HEK293 (cell line): ENCODE results near the gene LMTK3.
A peak's percentile ranks its signal among the peaks of the same experiment; 100 is the strongest.

Source experiments
- BCL11A ChIP-seq: fragments of 450-650 bp; formaldehyde crosslinking; IDR thresholded peaks from 2 replicates; pipeline ENCODE4 v1.5.1; 2016; ENCODE audit warnings: low read depth, missing biosample characterization, missing genetic modification characterization
- HOXA7 ChIP-seq: sonication (generic); formaldehyde crosslinking; IDR thresholded peaks from 2 replicates; pipeline ENCODE4 v1.8.1; 2022; ENCODE audit warnings: missing genetic modification reagents, borderline replicate concordance
- KLF7 ChIP-seq: fragments of 450-650 bp; formaldehyde crosslinking; IDR thresholded peaks from 2 replicates; pipeline ENCODE4 v1.5.1; 2016; ENCODE audit warnings: missing biosample characterization, missing genetic modification characterization, borderline replicate concordance
- MZF1 ChIP-seq: fragments of 450-650 bp; formaldehyde crosslinking; IDR thresholded peaks from 2 replicates; pipeline ENCODE4 v1.5.1; 2017; ENCODE audit warnings: missing biosample characterization, missing genetic modification characterization, borderline replicate concordance
- OSR2 ChIP-seq: fragments of 450-650 bp; formaldehyde crosslinking; IDR thresholded peaks from 2 replicates; pipeline ENCODE4 v1.5.1; 2016; ENCODE audit warnings: missing biosample characterization, missing genetic modification characterization
- SP7 ChIP-seq: fragments of 450-650 bp; formaldehyde crosslinking; IDR thresholded peaks from 2 replicates; pipeline ENCODE4 v1.5.1; 2016; ENCODE audit warnings: missing biosample characterization, missing genetic modification characterization
- TCF7L2 ChIP-seq: IDR thresholded peaks from 2 replicates; pipeline ENCODE4 v1.6.1; 2011; ENCODE audit warnings: low read depth, mild to moderate bottlenecking, inconsistent platforms, low read length, moderate library complexity, borderline replicate concordance
- ZNF16 ChIP-seq: fragments of 450-650 bp; formaldehyde crosslinking; IDR thresholded peaks from 2 replicates; pipeline ENCODE4 v1.5.1; 2016; ENCODE audit warnings: low read depth, missing biosample characterization, missing genetic modification characterization
- ZNF223 ChIP-seq: fragments of 450-650 bp; formaldehyde crosslinking; IDR thresholded peaks from 2 replicates; pipeline ENCODE4 v1.5.1; 2016; ENCODE audit warnings: missing biosample characterization, missing genetic modification characterization
- ZNF350 ChIP-seq: fragments of 450-650 bp; formaldehyde crosslinking; IDR thresholded peaks from 2 replicates; pipeline ENCODE4 v1.5.0; 2017; ENCODE audit warnings: missing biosample characterization, mild to moderate bottlenecking, missing genetic modification characterization
- ZNF416 ChIP-seq: fragments of 450-650 bp; formaldehyde crosslinking; IDR thresholded peaks from 2 replicates; pipeline ENCODE4 v1.5.1; 2016; ENCODE audit warnings: missing biosample characterization, missing genetic modification characterization
- ZNF621 ChIP-seq: fragments of 450-650 bp; formaldehyde crosslinking; IDR thresholded peaks from 2 replicates; pipeline ENCODE4 v1.5.1; 2017; ENCODE audit warnings: missing biosample characterization, missing genetic modification characterization
- ZNF626 ChIP-seq: fragments of 450-650 bp; sonication (Bioruptor Pico); formaldehyde crosslinking; IDR thresholded peaks from 2 replicates; pipeline ENCODE4 v1.5.1; 2018; ENCODE audit warnings: missing biosample characterization, missing genetic modification characterization, inconsistent platforms
- ZNF830 ChIP-seq: fragments of 450-650 bp; IDR thresholded peaks from 2 replicates; pipeline ENCODE4 v1.5.0; 2018; ENCODE audit warnings: missing biosample characterization, missing genetic modification characterization, low read depth, mild to moderate bottlenecking, moderate library complexity
- ZNF843 ChIP-seq: fragments of 450-650 bp; formaldehyde crosslinking; IDR thresholded peaks from 2 replicates; pipeline ENCODE4 v1.5.1; 2016; ENCODE audit warnings: missing biosample characterization, missing genetic modification characterization
- TF ChIP-seq, protein P1 (sequence below): fragments of 450-650 bp; formaldehyde crosslinking; IDR thresholded peaks from 2 replicates; pipeline ENCODE4 v1.5.1; 2016; ENCODE audit warnings: missing biosample characterization, missing genetic modification characterization
- TF ChIP-seq, protein P2 (sequence below): fragments of 450-650 bp; formaldehyde crosslinking; IDR thresholded peaks from 2 replicates; pipeline ENCODE4 v1.5.1; 2017; ENCODE audit warnings: missing biosample characterization, missing genetic modification characterization
- TF ChIP-seq, protein P3 (sequence below): fragments of 450-650 bp; formaldehyde crosslinking; IDR thresholded peaks from 2 replicates; pipeline ENCODE4 v1.5.1; 2016; ENCODE audit warnings: missing biosample characterization, missing genetic modification characterization
- TF ChIP-seq, protein P4 (sequence below): fragments of 450-650 bp; formaldehyde crosslinking; IDR thresholded peaks from 2 replicates; pipeline ENCODE4 v1.5.1; 2016; ENCODE audit warnings: missing biosample characterization, missing genetic modification characterization, borderline replicate concordance
- TF ChIP-seq, protein P5 (sequence below): fragments of 450-650 bp; formaldehyde crosslinking; IDR thresholded peaks from 2 replicates; pipeline ENCODE4 v1.5.1; 2016; ENCODE audit warnings: missing biosample characterization, missing genetic modification characterization
- TF ChIP-seq, protein P6 (sequence below): fragments of 450-650 bp; formaldehyde crosslinking; IDR thresholded peaks from 2 replicates; pipeline ENCODE4 v1.5.1; 2016; ENCODE audit warnings: missing biosample characterization, missing genetic modification characterization
- TF ChIP-seq, protein P7 (sequence below): fragments of 450-650 bp; formaldehyde crosslinking; IDR thresholded peaks from 2 replicates; pipeline ENCODE4 v1.5.1; 2017; ENCODE audit warnings: missing biosample characterization, missing genetic modification characterization

The LMTK3 gene

DNA sequence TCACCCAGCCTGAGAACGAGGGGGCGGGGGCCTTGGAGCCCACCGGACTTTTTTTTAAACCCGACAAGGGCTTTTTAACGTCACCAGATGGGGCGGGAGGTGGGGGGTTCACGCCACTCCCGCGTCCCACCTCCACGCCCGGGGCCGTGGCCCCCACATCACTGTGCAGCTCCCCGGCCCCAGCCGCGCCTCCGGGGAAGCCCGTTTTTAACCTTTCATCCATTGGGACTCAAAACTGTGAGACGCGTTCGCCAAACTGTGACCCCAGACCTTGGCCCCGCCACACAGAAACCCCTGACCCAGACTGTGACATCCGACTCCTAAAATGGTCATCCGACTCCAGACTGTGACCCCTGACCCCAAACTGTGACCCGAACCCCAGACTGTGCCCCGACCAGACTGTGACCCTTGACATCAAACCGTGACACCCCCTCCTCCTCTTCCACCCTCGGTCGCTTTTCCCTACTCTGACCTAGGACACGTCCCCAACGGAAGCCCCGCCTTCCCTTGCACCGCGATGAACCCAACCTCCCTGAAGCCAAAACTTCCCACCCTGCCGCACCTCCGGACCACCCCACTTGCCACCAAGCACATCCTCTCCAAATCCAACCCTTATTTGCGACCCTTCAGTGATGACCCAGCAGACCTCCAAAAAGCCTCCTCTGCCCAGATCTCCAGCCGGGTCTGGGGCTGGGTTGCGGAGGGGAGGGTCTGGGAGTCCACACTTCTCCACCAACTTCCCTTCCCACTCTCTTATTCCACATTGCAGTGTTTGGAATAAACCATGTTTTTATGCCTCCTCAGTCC, 67.3 kb downstream of the LMTK3 start (continued):
- TF ChIP-seq MZF1 (no peak), ZNF350 (tag by site-specific recombination) (no peak), HOXA7 (CRISPR knock-in tag) (no peak), ZNF830 (tag by site-specific recombination) (no peak), ZNF16 (tag by site-specific recombination) (no peak), SP7 (tag by site-specific recombination) (no peak), KLF7 (tag by site-specific recombination) (no peak), ZNF621 (tag by site-specific recombination) (no peak), ZNF626 (tag by site-specific recombination) (no peak), ZNF223 (tag by site-specific recombination) (no peak), ZNF843 (no peak), TCF7L2 (no peak), BCL11A (tag by site-specific recombination) (peak; percentile 89), OSR2 (tag by site-specific recombination) (no peak), ZNF416 (no peak)
- TF ChIP-seq, protein P1, sequence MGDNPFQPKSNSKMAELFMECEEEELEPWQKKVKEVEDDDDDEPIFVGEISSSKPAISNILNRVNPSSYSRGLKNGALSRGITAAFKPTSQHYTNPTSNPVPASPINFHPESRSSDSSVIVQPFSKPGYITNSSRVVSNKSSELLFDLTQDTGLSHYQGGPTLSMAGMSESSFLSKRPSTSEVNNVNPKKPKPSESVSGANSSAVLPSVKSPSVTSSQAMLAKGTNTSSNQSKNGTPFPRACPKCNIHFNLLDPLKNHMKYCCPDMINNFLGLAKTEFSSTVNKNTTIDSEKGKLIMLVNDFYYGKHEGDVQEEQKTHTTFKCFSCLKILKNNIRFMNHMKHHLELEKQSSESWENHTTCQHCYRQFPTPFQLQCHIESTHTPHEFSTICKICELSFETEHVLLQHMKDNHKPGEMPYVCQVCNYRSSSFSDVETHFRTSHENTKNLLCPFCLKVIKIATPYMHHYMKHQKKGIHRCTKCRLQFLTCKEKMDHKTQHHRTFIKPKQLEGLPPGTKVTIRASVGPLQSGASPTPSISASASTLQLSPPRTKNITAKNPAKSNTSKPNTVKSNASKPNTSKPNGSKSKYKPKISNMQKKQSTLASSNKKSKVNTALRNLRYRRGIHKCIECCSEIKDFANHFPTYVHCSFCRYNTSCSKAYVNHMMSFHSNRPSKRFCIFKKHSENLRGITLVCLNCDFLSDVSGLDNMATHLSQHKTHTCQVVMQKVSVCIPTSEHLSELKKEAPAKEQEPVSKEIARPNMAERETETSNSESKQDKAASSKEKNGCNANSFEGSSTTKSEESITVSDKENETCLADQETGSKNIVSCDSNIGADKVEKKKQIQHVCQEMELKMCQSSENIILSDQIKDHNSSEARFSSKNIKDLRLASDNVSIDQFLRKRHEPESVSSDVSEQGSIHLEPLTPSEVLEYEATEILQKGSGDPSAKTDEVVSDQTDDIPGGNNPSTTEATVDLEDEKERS (tag by site-specific recombination), result no peak
- TF ChIP-seq, protein P2, sequence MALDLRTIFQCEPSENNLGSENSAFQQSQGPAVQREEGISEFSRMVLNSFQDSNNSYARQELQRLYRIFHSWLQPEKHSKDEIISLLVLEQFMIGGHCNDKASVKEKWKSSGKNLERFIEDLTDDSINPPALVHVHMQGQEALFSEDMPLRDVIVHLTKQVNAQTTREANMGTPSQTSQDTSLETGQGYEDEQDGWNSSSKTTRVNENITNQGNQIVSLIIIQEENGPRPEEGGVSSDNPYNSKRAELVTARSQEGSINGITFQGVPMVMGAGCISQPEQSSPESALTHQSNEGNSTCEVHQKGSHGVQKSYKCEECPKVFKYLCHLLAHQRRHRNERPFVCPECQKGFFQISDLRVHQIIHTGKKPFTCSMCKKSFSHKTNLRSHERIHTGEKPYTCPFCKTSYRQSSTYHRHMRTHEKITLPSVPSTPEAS (tag by site-specific recombination), result no peak
- TF ChIP-seq, protein P3, sequence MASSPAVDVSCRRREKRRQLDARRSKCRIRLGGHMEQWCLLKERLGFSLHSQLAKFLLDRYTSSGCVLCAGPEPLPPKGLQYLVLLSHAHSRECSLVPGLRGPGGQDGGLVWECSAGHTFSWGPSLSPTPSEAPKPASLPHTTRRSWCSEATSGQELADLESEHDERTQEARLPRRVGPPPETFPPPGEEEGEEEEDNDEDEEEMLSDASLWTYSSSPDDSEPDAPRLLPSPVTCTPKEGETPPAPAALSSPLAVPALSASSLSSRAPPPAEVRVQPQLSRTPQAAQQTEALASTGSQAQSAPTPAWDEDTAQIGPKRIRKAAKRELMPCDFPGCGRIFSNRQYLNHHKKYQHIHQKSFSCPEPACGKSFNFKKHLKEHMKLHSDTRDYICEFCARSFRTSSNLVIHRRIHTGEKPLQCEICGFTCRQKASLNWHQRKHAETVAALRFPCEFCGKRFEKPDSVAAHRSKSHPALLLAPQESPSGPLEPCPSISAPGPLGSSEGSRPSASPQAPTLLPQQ, result no peak
- TF ChIP-seq, protein P4, sequence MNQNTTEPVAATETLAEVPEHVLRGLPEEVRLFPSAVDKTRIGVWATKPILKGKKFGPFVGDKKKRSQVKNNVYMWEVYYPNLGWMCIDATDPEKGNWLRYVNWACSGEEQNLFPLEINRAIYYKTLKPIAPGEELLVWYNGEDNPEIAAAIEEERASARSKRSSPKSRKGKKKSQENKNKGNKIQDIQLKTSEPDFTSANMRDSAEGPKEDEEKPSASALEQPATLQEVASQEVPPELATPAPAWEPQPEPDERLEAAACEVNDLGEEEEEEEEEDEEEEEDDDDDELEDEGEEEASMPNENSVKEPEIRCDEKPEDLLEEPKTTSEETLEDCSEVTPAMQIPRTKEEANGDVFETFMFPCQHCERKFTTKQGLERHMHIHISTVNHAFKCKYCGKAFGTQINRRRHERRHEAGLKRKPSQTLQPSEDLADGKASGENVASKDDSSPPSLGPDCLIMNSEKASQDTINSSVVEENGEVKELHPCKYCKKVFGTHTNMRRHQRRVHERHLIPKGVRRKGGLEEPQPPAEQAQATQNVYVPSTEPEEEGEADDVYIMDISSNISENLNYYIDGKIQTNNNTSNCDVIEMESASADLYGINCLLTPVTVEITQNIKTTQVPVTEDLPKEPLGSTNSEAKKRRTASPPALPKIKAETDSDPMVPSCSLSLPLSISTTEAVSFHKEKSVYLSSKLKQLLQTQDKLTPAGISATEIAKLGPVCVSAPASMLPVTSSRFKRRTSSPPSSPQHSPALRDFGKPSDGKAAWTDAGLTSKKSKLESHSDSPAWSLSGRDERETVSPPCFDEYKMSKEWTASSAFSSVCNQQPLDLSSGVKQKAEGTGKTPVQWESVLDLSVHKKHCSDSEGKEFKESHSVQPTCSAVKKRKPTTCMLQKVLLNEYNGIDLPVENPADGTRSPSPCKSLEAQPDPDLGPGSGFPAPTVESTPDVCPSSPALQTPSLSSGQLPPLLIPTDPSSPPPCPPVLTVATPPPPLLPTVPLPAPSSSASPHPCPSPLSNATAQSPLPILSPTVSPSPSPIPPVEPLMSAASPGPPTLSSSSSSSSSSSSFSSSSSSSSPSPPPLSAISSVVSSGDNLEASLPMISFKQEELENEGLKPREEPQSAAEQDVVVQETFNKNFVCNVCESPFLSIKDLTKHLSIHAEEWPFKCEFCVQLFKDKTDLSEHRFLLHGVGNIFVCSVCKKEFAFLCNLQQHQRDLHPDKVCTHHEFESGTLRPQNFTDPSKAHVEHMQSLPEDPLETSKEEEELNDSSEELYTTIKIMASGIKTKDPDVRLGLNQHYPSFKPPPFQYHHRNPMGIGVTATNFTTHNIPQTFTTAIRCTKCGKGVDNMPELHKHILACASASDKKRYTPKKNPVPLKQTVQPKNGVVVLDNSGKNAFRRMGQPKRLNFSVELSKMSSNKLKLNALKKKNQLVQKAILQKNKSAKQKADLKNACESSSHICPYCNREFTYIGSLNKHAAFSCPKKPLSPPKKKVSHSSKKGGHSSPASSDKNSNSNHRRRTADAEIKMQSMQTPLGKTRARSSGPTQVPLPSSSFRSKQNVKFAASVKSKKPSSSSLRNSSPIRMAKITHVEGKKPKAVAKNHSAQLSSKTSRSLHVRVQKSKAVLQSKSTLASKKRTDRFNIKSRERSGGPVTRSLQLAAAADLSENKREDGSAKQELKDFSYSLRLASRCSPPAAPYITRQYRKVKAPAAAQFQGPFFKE (tag by site-specific recombination), result no peak
- TF ChIP-seq, protein P5, sequence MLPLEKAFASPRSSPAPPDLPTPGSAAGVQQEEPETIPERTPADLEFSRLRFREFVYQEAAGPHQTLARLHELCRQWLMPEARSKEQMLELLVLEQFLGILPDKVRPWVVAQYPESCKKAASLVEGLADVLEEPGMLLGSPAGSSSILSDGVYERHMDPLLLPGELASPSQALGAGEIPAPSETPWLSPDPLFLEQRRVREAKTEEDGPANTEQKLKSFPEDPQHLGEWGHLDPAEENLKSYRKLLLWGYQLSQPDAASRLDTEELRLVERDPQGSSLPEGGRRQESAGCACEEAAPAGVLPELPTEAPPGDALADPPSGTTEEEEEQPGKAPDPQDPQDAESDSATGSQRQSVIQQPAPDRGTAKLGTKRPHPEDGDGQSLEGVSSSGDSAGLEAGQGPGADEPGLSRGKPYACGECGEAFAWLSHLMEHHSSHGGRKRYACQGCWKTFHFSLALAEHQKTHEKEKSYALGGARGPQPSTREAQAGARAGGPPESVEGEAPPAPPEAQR (tag by site-specific recombination), result no peak
- TF ChIP-seq, protein P6, sequence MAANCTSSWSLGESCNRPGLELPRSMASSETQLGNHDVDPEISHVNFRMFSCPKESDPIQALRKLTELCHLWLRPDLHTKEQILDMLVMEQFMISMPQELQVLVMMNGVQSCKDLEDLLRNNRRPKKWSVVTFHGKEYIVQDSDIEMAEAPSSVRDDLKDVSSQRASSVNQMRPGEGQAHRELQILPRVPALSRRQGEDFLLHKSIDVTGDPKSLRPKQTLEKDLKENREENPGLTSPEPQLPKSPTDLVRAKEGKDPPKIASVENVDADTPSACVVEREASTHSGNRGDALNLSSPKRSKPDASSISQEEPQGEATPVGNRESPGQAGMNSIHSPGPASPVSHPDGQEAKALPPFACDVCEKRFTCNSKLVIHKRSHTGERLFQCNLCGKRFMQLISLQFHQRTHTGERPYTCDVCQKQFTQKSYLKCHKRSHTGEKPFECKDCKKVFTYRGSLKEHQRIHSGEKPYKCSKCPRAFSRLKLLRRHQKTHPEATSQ, result no peak
- TF ChIP-seq, protein P7, sequence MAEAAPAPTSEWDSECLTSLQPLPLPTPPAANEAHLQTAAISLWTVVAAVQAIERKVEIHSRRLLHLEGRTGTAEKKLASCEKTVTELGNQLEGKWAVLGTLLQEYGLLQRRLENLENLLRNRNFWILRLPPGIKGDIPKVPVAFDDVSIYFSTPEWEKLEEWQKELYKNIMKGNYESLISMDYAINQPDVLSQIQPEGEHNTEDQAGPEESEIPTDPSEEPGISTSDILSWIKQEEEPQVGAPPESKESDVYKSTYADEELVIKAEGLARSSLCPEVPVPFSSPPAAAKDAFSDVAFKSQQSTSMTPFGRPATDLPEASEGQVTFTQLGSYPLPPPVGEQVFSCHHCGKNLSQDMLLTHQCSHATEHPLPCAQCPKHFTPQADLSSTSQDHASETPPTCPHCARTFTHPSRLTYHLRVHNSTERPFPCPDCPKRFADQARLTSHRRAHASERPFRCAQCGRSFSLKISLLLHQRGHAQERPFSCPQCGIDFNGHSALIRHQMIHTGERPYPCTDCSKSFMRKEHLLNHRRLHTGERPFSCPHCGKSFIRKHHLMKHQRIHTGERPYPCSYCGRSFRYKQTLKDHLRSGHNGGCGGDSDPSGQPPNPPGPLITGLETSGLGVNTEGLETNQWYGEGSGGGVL, result no peak
